ENCODE measurements around the gene ETV6. TPM values are rescaled to one million over a fixed set of nuclear protein-coding genes. Genes with fewer than 3 reads are reported as not detected.

Gene ETV6
- total and polyA plus RNA-seq, 2 experiments from 2014 or later: 9.1 to 11.9 TPM

- H3K4me3 ChIP-seq: no peak overlapping the region
- H3K27ac ChIP-seq: no peak overlapping the region
- H3K9me3 ChIP-seq (ENCODE audit: low read depth): no peaks in the 10 kb centered on the region
- no peaks in the 10 kb centered on the region for H3K36me3 ChIP-seq
- H3K4me1 ChIP-seq (ENCODE audit: low read depth): no peaks in the 10 kb centered on the region
- TF ChIP-seq CTCF (IDR thresholded peaks at IDR 0.05; ENCODE audit: low read depth, low read length): no peak
- H3K27me3 ChIP-seq: no peaks in the 10 kb centered on the region
- no peak for DNase-seq (ENCODE audit: low read depth in 1 of 2, low spot score in 1 of 2)
Measured at GRCh38 chr12:11694528-11694927, 45.1 kb downstream of the ETV6 start.

- H3K4me3 ChIP-seq: no peak overlapping the region
- peak in 1 of 2 donors; percentile 34 for DNase-seq (ENCODE audit: low read depth in 1 of 2, low spot score in 1 of 2)
Measured at GRCh38 chr12:11695321-11695720, 45.8 kb downstream of the ETV6 start.

GRCh38 chr12:11696084-11696483 lies 46.6 kb downstream of the ETV6 start:
- Histone ChIP-seq H3K27me3 (no peaks in the 10 kb centered on the region), H3K27ac (no peak overlapping the region), H3K36me3 (no peaks in the 10 kb centered on the region), H3K9me3 (ENCODE audit: low read depth) (no peaks in the 10 kb centered on the region), H3K4me3 (no peak overlapping the region), H3K4me1 (ENCODE audit: low read depth) (peaks cover 10% of the 10 kb centered on the region)
- no peak for TF ChIP-seq CTCF (IDR thresholded peaks at IDR 0.05; ENCODE audit: low read depth, low read length)
- DNase-seq (ENCODE audit: low read depth in 1 of 2, low spot score in 1 of 2): no peak

More at GRCh38 chr12:11695321-11695720, 45.8 kb downstream of the ETV6 start:
- no peaks in the 10 kb centered on the region for H3K9me3 ChIP-seq (ENCODE audit: low read depth)
- no peak overlapping the region for H3K27ac ChIP-seq
- H3K4me1 ChIP-seq (ENCODE audit: low read depth): peaks cover 2% of the 10 kb centered on the region
- H3K36me3 ChIP-seq: no peaks in the 10 kb centered on the region
- H3K27me3 ChIP-seq: no peaks in the 10 kb centered on the region
- no peak for TF ChIP-seq CTCF (IDR thresholded peaks at IDR 0.05; ENCODE audit: low read depth, low read length)

GRCh38 chr12:11697131-11697530 lies 47.7 kb downstream of the ETV6 start:
- Histone ChIP-seq H3K4me1 (ENCODE audit: low read depth) (peaks cover 18% of the 10 kb centered on the region), H3K9me3 (ENCODE audit: low read depth) (no peaks in the 10 kb centered on the region), H3K4me3 (no peak overlapping the region), H3K27me3 (no peaks in the 10 kb centered on the region), H3K27ac (no peak overlapping the region), H3K36me3 (no peaks in the 10 kb centered on the region)
- no peak for DNase-seq (ENCODE audit: low read depth in 1 of 2, low spot score in 1 of 2)
- no peak for TF ChIP-seq CTCF (IDR thresholded peaks at IDR 0.05; ENCODE audit: low read depth, low read length)

GRCh38 chr12:11697670-11698387 lies 48.4 kb downstream of the ETV6 start:
- peaks cover 18% of the 10 kb centered on the region for H3K4me1 ChIP-seq (ENCODE audit: low read depth)
- DNase-seq (ENCODE audit: low read depth in 1 of 2, low spot score in 1 of 2): peak in 1 of 2 donors; percentile 62
- no peaks in the 10 kb centered on the region for H3K27me3 ChIP-seq
- H3K27ac ChIP-seq: no peak overlapping the region
- no peak overlapping the region for H3K4me3 ChIP-seq
- TF ChIP-seq CTCF (IDR thresholded peaks at IDR 0.05; ENCODE audit: low read depth, low read length): no peak
- no peaks in the 10 kb centered on the region for H3K9me3 ChIP-seq (ENCODE audit: low read depth)
- no peaks in the 10 kb centered on the region for H3K36me3 ChIP-seq

Data from cardiac muscle cell (in vitro differentiated cells and primary cell).